Measurements from ENCODE around the gene SNAI3.

SNAI3 gene

DNA sequence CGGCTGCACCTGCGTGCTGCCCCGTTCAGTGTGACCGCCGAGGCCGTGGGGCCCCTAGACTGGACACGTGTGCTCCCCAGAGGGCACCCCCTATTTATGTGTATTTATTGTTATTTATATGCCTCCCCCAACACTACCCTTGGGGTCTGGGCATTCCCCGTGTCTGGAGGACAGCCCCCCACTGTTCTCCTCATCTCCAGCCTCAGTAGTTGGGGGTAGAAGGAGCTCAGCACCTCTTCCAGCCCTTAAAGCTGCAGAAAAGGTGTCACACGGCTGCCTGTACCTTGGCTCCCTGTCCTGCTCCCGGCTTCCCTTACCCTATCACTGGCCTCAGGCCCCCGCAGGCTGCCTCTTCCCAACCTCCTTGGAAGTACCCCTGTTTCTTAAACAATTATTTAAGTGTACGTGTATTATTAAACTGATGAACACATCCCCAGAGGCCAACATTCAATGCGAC is 46.2 kb downstream of the SNAI3 start:
- H3K27me3 ChIP-seq (ENCODE audit: insufficient read depth, low read depth) = peaks cover 55% of the 10 kb centered on the region
- H3K4me1 ChIP-seq (ENCODE audit: low read depth, poor library complexity, severe bottlenecking) = peaks cover 16% of the 10 kb centered on the region
- H3K36me3 ChIP-seq (ENCODE audit: insufficient read depth) = no peaks in the 10 kb centered on the region
- TF ChIP-seq, protein P1, sequence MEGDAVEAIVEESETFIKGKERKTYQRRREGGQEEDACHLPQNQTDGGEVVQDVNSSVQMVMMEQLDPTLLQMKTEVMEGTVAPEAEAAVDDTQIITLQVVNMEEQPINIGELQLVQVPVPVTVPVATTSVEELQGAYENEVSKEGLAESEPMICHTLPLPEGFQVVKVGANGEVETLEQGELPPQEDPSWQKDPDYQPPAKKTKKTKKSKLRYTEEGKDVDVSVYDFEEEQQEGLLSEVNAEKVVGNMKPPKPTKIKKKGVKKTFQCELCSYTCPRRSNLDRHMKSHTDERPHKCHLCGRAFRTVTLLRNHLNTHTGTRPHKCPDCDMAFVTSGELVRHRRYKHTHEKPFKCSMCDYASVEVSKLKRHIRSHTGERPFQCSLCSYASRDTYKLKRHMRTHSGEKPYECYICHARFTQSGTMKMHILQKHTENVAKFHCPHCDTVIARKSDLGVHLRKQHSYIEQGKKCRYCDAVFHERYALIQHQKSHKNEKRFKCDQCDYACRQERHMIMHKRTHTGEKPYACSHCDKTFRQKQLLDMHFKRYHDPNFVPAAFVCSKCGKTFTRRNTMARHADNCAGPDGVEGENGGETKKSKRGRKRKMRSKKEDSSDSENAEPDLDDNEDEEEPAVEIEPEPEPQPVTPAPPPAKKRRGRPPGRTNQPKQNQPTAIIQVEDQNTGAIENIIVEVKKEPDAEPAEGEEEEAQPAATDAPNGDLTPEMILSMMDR (conservative IDR thresholded peaks at IDR 0.05; ENCODE audit: low read depth, low read length) = no peak
- H3K4me2 ChIP-seq = no peak overlapping the region
- H3K27ac ChIP-seq = no peak overlapping the region
- no peaks in the 10 kb centered on the region for H4K20me1 ChIP-seq (ENCODE audit: insufficient read depth)
- no peaks in the 10 kb centered on the region for H3K79me2 ChIP-seq (ENCODE audit: insufficient read depth, low read depth)
- no peak overlapping the region for H2AFZ ChIP-seq (ENCODE audit: low read depth)
- H3K4me3 ChIP-seq (IDR thresholded peaks at IDR 0.05; ENCODE audit: insufficient read depth, low read depth, low read length) = no peak overlapping the region
- H3K9ac ChIP-seq = no peak overlapping the region

GRCh38 chr16:88639231-88640038 is 46.9 kb downstream of the SNAI3 start:
- H3K79me2 ChIP-seq (ENCODE audit: insufficient read depth, low read depth) = no peaks in the 10 kb centered on the region
- peaks cover 58% of the 10 kb centered on the region for H3K27me3 ChIP-seq (ENCODE audit: insufficient read depth, low read depth)
- no peaks in the 10 kb centered on the region for H3K36me3 ChIP-seq (ENCODE audit: insufficient read depth)
- TF ChIP-seq, protein P1 (conservative IDR thresholded peaks at IDR 0.05; ENCODE audit: low read depth, low read length) = no peak
- no peak overlapping the region for H3K4me2 ChIP-seq
- no peaks in the 10 kb centered on the region for H4K20me1 ChIP-seq (ENCODE audit: insufficient read depth)
- H3K4me3 ChIP-seq (IDR thresholded peaks at IDR 0.05; ENCODE audit: insufficient read depth, low read depth, low read length) = no peak overlapping the region
- no peak overlapping the region for H3K9ac ChIP-seq
- no peak overlapping the region for H3K27ac ChIP-seq
- H3K4me1 ChIP-seq (ENCODE audit: low read depth, poor library complexity, severe bottlenecking) = peaks cover 23% of the 10 kb centered on the region
- H2AFZ ChIP-seq (ENCODE audit: low read depth) = no peak overlapping the region

GRCh38 chr16:88638323-88639230 is 47.7 kb downstream of the SNAI3 start, which contains the start of gene IL17C:
Gene IL17C, plus strand, starts transcription at chr16:88638572. Its CDS starts 70 bp downstream, at chr16:88638642.
- Histone ChIP-seq H3K36me3 (ENCODE audit: insufficient read depth) (no peaks in the 10 kb centered on the region), H3K27ac (no peak within 1 kb of the TSS), H4K20me1 (ENCODE audit: insufficient read depth) (no peaks in the 10 kb centered on the region), H3K4me1 (ENCODE audit: low read depth, poor library complexity, severe bottlenecking) (peaks cover 29% of the 10 kb centered on the region), H3K4me2 (no peak within 1 kb of the TSS), H3K4me3 (IDR thresholded peaks at IDR 0.05; ENCODE audit: insufficient read depth, low read depth, low read length) (no peak within 1 kb of the TSS), H2AFZ (ENCODE audit: low read depth) (no peak within 1 kb of the TSS), H3K27me3 (ENCODE audit: insufficient read depth, low read depth) (peaks cover 58% of the 10 kb centered on the region), H3K9ac (no peak within 1 kb of the TSS), H3K79me2 (ENCODE audit: insufficient read depth, low read depth) (no peaks in the 10 kb centered on the region)
- TF ChIP-seq, protein P1 (conservative IDR thresholded peaks at IDR 0.05; ENCODE audit: low read depth, low read length) = no peak

- no peaks in the 10 kb centered on the region for H3K79me2 ChIP-seq (ENCODE audit: insufficient read depth, low read depth)
- TF ChIP-seq, protein P1 (conservative IDR thresholded peaks at IDR 0.05; ENCODE audit: low read depth, low read length) = no peak
- H3K4me3 ChIP-seq (IDR thresholded peaks at IDR 0.05; ENCODE audit: insufficient read depth, low read depth, low read length) = no peak overlapping the region
- no peaks in the 10 kb centered on the region for H4K20me1 ChIP-seq (ENCODE audit: insufficient read depth)
- no peak overlapping the region for H3K4me2 ChIP-seq
- no peak overlapping the region for H3K27ac ChIP-seq
- H3K4me1 ChIP-seq (ENCODE audit: low read depth, poor library complexity, severe bottlenecking) = peaks cover 35% of the 10 kb centered on the region
- peaks cover 58% of the 10 kb centered on the region for H3K27me3 ChIP-seq (ENCODE audit: insufficient read depth, low read depth)
- H3K9ac ChIP-seq = no peak overlapping the region
- no peak overlapping the region for H2AFZ ChIP-seq (ENCODE audit: low read depth)
- H3K36me3 ChIP-seq (ENCODE audit: insufficient read depth) = no peaks in the 10 kb centered on the region
These were observed 49.6 kb downstream of the SNAI3 start for GRCh38 chr16:88636488-88637265.

Measured in KMS-11 (cell line).